SH-SY5Y (cell line): Measurements from ENCODE around the gene TRDN.

Experiments
- GATA2 ChIP-seq: IDR thresholded peaks from 2 replicates; pipeline ENCODE4 v1.6.1; 2011; ENCODE audit warnings: mild to moderate bottlenecking, low read depth, low read length
- GATA3 ChIP-seq: IDR thresholded peaks from 2 replicates; pipeline ENCODE4 v1.6.1; 2011; ENCODE audit warnings: low read depth, mild to moderate bottlenecking, low read length, moderate library complexity

DNA sequence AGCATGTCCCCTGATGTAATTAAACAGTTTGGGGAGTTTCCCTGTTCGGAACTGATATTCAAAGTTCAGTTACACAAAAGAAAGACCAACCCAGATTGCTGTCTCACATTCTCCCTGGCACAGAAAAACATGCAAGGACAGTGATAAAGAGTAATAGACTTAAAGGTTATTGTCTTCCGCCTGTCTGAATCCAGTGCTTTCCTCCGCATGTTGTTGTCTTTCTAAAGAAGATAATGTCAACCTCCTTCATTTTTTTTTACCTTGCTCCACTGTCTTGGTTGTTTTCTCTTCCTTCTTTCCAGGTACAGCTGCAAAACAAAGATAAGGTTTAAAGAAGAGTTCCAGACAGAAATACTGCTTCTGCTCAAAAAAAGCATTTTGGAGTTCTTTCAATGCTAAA, 284.5 kb downstream of the TRDN start:
- TF ChIP-seq GATA2 (no peak), GATA3 (no peak)
